ENCODE data around the gene ZBTB5.

GRCh38 chr9:37437621-37438020, 27.6 kb downstream of the ZBTB5 start:
- TF ChIP-seq CHD2 (IDR thresholded peaks at IDR 0.05; ENCODE audit: low read length, partially characterized antibody) (no peak), EP300 (IDR thresholded peaks at IDR 0.05) (no peak), KDM5A (IDR thresholded peaks at IDR 0.05) (no peak)

All from A549 (cell line).